Liver (tissue), 9 donors: Measurements from ENCODE around the gene FAM83E. TPM values are rescaled to one million over a fixed set of nuclear protein-coding genes. Genes with fewer than 3 reads are reported as not detected.

Source experiments
- DNase-seq: peaks from one replicate; pipeline ENCODE4 v3.0.0-alpha.2; 2017; ENCODE audit warnings: low spot score
- H3K27ac ChIP-seq, 2 donors: one replicate each; pipeline ENCODE4 v1.7.0; 2013; ENCODE audit warnings: inconsistent platforms in 2 of 2, low read length in 2 of 2, control low read depth in 1 of 2, low read depth in 1 of 2, mild to moderate bottlenecking in 1 of 2
- H3K27me3 ChIP-seq, 4 donors: one replicate each; pipeline versions ENCODE4 v1.6.1 to v1.7.0; 2013; ENCODE audit warnings: low read length in 3 of 4, inconsistent platforms in 1 of 4, mild to moderate bottlenecking in 1 of 4, moderate library complexity in 1 of 4; ENCODE audit not compliant: control insufficient read depth in 4 of 4, insufficient read depth in 4 of 4
- H3K36me3 ChIP-seq, 4 donors: one replicate each; pipeline versions ENCODE4 v1.6.1 to v1.7.0; 2013; ENCODE audit warnings: low read length in 3 of 4, mild to moderate bottlenecking in 3 of 4, low read depth in 1 of 4, moderate library complexity in 1 of 4; ENCODE audit not compliant: control insufficient read depth in 4 of 4, insufficient read depth in 3 of 4
- H3K4me1 ChIP-seq, 4 donors: one replicate each; pipeline versions ENCODE4 v1.6.1 to v1.7.0; 2013; ENCODE audit warnings: low read length in 3 of 4, mild to moderate bottlenecking in 3 of 4, moderate library complexity in 1 of 4; ENCODE audit not compliant: control insufficient read depth in 4 of 4, insufficient read depth in 4 of 4
- H3K4me3 ChIP-seq, 3 donors: one replicate each; pipeline versions ENCODE4 v1.6.1 to v1.7.0; 2013; ENCODE audit warnings: low read length in 3 of 3, control low read depth in 1 of 3, low read depth in 1 of 3, mild to moderate bottlenecking in 1 of 3
- H3K9ac ChIP-seq, 2 donors: one replicate each; pipeline ENCODE4 v1.7.0; 2013; ENCODE audit warnings: low read length in 2 of 2, mild to moderate bottlenecking in 2 of 2, moderate library complexity in 2 of 2, control low read depth in 1 of 2, low read depth in 1 of 2
- H3K9me3 ChIP-seq, 4 donors: one replicate each; pipeline versions ENCODE4 v1.6.1 to v1.7.0; 2013; ENCODE audit warnings: low read length in 3 of 4; ENCODE audit not compliant: control insufficient read depth in 4 of 4
- EGR1 ChIP-seq, 2 donors: IDR thresholded peaks; 2 replicates each; pipeline ENCODE4 v1.6.1; 2016 to 2018; ENCODE audit warnings: antibody characterized with exemption in 2 of 2, low read depth in 2 of 2
- FOXA2 ChIP-seq: IDR thresholded peaks from 2 replicates; pipeline ENCODE4 v1.6.1; 2016; ENCODE audit warnings: antibody characterized with exemption
- GABPA ChIP-seq, 2 donors: IDR thresholded peaks in 1 of 2; conservative IDR thresholded peaks in 1 of 2; 2 replicates each; pipeline ENCODE4 v1.6.1; 2016; ENCODE audit warnings: antibody characterized with exemption in 2 of 2, mild to moderate bottlenecking in 1 of 2, moderate library complexity in 1 of 2
- HNF4A ChIP-seq, 2 donors: conservative IDR thresholded peaks; 2 replicates each; pipeline ENCODE4 v1.6.1; 2016; ENCODE audit warnings: antibody characterized with exemption in 2 of 2, mild to moderate bottlenecking in 2 of 2
- HNF4G ChIP-seq: IDR thresholded peaks from 2 replicates; pipeline ENCODE4 v1.6.1; 2016; ENCODE audit warnings: antibody characterized with exemption
- JUND ChIP-seq, 2 donors: IDR thresholded peaks; 2 replicates each; pipeline ENCODE4 v1.6.1; 2016; ENCODE audit warnings: antibody characterized with exemption in 2 of 2
- NR2F2 ChIP-seq: IDR thresholded peaks from 2 replicates; pipeline ENCODE4 v1.6.1; 2016; ENCODE audit warnings: antibody characterized with exemption
- RAD21 ChIP-seq, 2 donors: IDR thresholded peaks; 2 replicates each; pipeline ENCODE4 v1.6.1; 2016; ENCODE audit warnings: antibody characterized with exemption in 2 of 2, mild to moderate bottlenecking in 2 of 2
- RXRA ChIP-seq, 2 donors: IDR thresholded peaks; 2 replicates each; pipeline ENCODE4 v1.6.1; 2017 to 2018; ENCODE audit warnings: antibody characterized with exemption in 2 of 2, mild to moderate bottlenecking in 1 of 2
- SP1 ChIP-seq: IDR thresholded peaks from 2 replicates; pipeline ENCODE4 v1.6.1; 2018; ENCODE audit warnings: antibody characterized with exemption, mild to moderate bottlenecking
- TAF1 ChIP-seq: conservative IDR thresholded peaks from 2 replicates; pipeline ENCODE4 v1.6.1; 2016; ENCODE audit warnings: antibody characterized with exemption, mild to moderate bottlenecking
- YY1 ChIP-seq: IDR thresholded peaks from 2 replicates; pipeline ENCODE4 v1.6.1; 2016; ENCODE audit warnings: antibody characterized with exemption, mild to moderate bottlenecking
- WGBS: extraction: QIAGEN DNeasy Blood & Tissue Kit; methylation state at CpG from one replicate; pipeline ENCODE4 v1.1.7; 2013; 5-methylcytosine and 5-hydroxymethylcytosine counted together
- polyA plus RNA-seq, 2 donors: library from polyadenylated mRNA; stranded (reverse) in 1 of 2; unstranded in 1 of 2; fragments of 200-250 nt in 1 of 2; fragments of >200 nt in 1 of 2; fragmentation: Nextera tagmentation in 1 of 2; extraction: Ambion mirVana in 1 of 2; gene quantifications; one replicate each; pipeline versions ENCODE4 v1.2.1 to v1.2.3, GENCODE V29; 2013 to 2015
- total RNA-seq, 2 donors: library from RNA; depleted of rRNA; stranded (reverse); fragments of >200 nt; gene quantifications; one replicate each; pipeline ENCODE4 v1.2.3, GENCODE V29; 2014
- TF ChIP-seq, protein P1 (sequence below): IDR thresholded peaks from 2 replicates; pipeline ENCODE4 v1.6.1; 2016; ENCODE audit warnings: antibody characterized with exemption
- TF ChIP-seq, protein P2 (sequence below): IDR thresholded peaks from 2 replicates; pipeline ENCODE4 v1.6.1; 2016; ENCODE audit warnings: antibody characterized with exemption, mild to moderate bottlenecking
- TF ChIP-seq, protein P3 (sequence below): fragments of 150-350 bp; IDR thresholded peaks from 2 replicates; pipeline ENCODE4 v1.5.1; 2017; ENCODE audit warnings: improper control_type of control experiment, low read depth, low read length; ENCODE audit not compliant: missing input control
- TF ChIP-seq, protein P4 (sequence below): IDR thresholded peaks from 2 replicates; pipeline ENCODE4 v1.6.1; 2016; ENCODE audit warnings: antibody characterized with exemption
- TF ChIP-seq, protein P5 (sequence below): IDR thresholded peaks from 2 replicates; pipeline ENCODE4 v1.6.1; 2016; ENCODE audit warnings: antibody characterized with exemption
- donor health status: healthy.
- donor health status: healthy.
- donor health status: healthy.
- donor health status: healthy.
- donor health status: healthy.

The FAM83E gene
- total and polyA plus RNA-seq, 4 donors = 0.20 to 0.42 (median 0.33) TPM; not detected in 1

DNA sequence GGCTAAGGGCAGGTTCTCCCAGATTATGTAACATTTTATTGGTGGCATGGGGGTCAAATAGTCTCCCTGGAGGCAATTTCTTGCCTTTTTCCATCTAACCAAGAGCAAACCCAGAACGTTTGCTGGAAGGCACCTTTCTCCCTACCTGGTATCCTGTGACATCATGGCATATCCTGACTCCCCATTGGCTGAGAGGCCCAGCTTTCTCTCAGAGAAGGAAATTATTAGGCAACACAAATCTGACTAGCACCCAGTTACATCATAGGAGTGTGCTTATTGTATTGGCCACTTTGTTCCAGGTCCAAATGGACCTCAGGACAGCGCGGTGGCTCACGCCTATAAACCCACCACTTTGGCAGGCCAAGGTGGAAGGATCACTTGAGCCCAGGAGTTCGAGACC, 44.9 kb upstream of the FAM83E start:
- 77% methylated on average over 5 of the region's 5 CpGs for WGBS
- Histone ChIP-seq H3K9me3 (no peaks in the 10 kb centered on the region), H3K27ac (no peak overlapping the region), H3K27me3 (no peaks in the 10 kb centered on the region), H3K4me1 (peaks cover 0 to 2% (median 0%) of the 10 kb centered on the region in 4 donors), H3K4me3 (no peak overlapping the region), H3K9ac (no peak overlapping the region), H3K36me3 (no peaks in the 10 kb centered on the region)
- TF ChIP-seq, protein P1, sequence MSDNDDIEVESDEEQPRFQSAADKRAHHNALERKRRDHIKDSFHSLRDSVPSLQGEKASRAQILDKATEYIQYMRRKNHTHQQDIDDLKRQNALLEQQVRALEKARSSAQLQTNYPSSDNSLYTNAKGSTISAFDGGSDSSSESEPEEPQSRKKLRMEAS = no peak
- no peak for TF ChIP-seq RXRA (IDR thresholded peaks at IDR 0.05)
- no peak for TF ChIP-seq RAD21 (IDR thresholded peaks at IDR 0.05)
- TF ChIP-seq HNF4G = no peak
- TF ChIP-seq JUND (IDR thresholded peaks at IDR 0.05) = no peak
- no peak for TF ChIP-seq EGR1 (IDR thresholded peaks at IDR 0.05; ENCODE audit: low read depth in 2 of 2)
- TF ChIP-seq, protein P2, sequence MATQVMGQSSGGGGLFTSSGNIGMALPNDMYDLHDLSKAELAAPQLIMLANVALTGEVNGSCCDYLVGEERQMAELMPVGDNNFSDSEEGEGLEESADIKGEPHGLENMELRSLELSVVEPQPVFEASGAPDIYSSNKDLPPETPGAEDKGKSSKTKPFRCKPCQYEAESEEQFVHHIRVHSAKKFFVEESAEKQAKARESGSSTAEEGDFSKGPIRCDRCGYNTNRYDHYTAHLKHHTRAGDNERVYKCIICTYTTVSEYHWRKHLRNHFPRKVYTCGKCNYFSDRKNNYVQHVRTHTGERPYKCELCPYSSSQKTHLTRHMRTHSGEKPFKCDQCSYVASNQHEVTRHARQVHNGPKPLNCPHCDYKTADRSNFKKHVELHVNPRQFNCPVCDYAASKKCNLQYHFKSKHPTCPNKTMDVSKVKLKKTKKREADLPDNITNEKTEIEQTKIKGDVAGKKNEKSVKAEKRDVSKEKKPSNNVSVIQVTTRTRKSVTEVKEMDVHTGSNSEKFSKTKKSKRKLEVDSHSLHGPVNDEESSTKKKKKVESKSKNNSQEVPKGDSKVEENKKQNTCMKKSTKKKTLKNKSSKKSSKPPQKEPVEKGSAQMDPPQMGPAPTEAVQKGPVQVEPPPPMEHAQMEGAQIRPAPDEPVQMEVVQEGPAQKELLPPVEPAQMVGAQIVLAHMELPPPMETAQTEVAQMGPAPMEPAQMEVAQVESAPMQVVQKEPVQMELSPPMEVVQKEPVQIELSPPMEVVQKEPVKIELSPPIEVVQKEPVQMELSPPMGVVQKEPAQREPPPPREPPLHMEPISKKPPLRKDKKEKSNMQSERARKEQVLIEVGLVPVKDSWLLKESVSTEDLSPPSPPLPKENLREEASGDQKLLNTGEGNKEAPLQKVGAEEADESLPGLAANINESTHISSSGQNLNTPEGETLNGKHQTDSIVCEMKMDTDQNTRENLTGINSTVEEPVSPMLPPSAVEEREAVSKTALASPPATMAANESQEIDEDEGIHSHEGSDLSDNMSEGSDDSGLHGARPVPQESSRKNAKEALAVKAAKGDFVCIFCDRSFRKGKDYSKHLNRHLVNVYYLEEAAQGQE = no peak
- no peak for TF ChIP-seq HNF4A (conservative IDR thresholded peaks at IDR 0.05)
- TF ChIP-seq, protein P3, sequence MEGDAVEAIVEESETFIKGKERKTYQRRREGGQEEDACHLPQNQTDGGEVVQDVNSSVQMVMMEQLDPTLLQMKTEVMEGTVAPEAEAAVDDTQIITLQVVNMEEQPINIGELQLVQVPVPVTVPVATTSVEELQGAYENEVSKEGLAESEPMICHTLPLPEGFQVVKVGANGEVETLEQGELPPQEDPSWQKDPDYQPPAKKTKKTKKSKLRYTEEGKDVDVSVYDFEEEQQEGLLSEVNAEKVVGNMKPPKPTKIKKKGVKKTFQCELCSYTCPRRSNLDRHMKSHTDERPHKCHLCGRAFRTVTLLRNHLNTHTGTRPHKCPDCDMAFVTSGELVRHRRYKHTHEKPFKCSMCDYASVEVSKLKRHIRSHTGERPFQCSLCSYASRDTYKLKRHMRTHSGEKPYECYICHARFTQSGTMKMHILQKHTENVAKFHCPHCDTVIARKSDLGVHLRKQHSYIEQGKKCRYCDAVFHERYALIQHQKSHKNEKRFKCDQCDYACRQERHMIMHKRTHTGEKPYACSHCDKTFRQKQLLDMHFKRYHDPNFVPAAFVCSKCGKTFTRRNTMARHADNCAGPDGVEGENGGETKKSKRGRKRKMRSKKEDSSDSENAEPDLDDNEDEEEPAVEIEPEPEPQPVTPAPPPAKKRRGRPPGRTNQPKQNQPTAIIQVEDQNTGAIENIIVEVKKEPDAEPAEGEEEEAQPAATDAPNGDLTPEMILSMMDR = no peak
- no peak for TF ChIP-seq SP1
- no peak for TF ChIP-seq TAF1
- TF ChIP-seq, protein P4, sequence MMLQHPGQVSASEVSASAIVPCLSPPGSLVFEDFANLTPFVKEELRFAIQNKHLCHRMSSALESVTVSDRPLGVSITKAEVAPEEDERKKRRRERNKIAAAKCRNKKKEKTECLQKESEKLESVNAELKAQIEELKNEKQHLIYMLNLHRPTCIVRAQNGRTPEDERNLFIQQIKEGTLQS = no peak
- no peak for TF ChIP-seq NR2F2
- TF ChIP-seq, protein P5, sequence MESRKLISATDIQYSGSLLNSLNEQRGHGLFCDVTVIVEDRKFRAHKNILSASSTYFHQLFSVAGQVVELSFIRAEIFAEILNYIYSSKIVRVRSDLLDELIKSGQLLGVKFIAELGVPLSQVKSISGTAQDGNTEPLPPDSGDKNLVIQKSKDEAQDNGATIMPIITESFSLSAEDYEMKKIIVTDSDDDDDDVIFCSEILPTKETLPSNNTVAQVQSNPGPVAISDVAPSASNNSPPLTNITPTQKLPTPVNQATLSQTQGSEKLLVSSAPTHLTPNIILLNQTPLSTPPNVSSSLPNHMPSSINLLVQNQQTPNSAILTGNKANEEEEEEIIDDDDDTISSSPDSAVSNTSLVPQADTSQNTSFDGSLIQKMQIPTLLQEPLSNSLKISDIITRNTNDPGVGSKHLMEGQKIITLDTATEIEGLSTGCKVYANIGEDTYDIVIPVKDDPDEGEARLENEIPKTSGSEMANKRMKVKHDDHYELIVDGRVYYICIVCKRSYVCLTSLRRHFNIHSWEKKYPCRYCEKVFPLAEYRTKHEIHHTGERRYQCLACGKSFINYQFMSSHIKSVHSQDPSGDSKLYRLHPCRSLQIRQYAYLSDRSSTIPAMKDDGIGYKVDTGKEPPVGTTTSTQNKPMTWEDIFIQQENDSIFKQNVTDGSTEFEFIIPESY = no peak
- TF ChIP-seq FOXA2 = no peak
- no peak for DNase-seq

DNA sequence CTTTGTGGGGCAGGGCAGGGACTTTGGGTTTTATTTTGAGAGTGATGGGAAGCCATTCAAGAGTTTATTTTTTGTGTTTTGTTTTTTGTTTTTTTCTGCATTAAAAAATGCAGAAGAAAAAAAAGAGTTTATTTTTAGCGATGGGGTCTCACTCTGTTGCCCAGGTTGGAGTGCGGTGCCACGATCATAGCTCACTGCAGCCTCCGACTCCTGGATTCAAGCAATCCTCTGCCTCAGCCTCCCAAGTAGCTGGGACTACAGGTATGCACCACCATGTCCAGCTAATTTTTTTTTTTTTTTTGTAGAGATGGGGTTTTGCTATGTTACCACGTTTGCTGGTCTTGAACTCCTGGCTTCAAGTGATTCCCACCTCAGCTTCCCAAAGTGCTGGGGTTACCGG, 43.6 kb upstream of the FAM83E start:
- 92% methylated on average over 6 of the region's 6 CpGs for WGBS
- peaks cover 0 to 2% (median 0%) of the 10 kb centered on the region in 4 donors for H3K4me1 ChIP-seq
- DNase-seq = no peak
- H3K9me3 ChIP-seq = no peaks in the 10 kb centered on the region
- H3K27ac ChIP-seq = no peak overlapping the region
- H3K36me3 ChIP-seq = no peaks in the 10 kb centered on the region
- H3K4me3 ChIP-seq = no peak overlapping the region
- no peaks in the 10 kb centered on the region for H3K27me3 ChIP-seq
- H3K9ac ChIP-seq = no peak overlapping the region
- no peak for TF ChIP-seq EGR1 (IDR thresholded peaks at IDR 0.05; ENCODE audit: low read depth in 2 of 2)
- TF ChIP-seq, protein P1 = no peak
- no peak for TF ChIP-seq RAD21 (IDR thresholded peaks at IDR 0.05)
- TF ChIP-seq FOXA2 = no peak
- no peak for TF ChIP-seq JUND (IDR thresholded peaks at IDR 0.05)
- TF ChIP-seq, protein P4 = no peak
- no peak for TF ChIP-seq YY1
- TF ChIP-seq RXRA (IDR thresholded peaks at IDR 0.05) = no peak
- TF ChIP-seq, protein P2 = no peak
- TF ChIP-seq SP1 = no peak
- TF ChIP-seq GABPA (IDR thresholded peaks at IDR 0.05 in 1 of 2, conservative IDR thresholded peaks at IDR 0.05 in 1 of 2) = no peak
- TF ChIP-seq, protein P5 = no peak
- no peak for TF ChIP-seq HNF4A (conservative IDR thresholded peaks at IDR 0.05)
